GM23248 (cell line): ENCODE results near the gene GAL3ST1. TPM values are rescaled to one million over a fixed set of nuclear protein-coding genes. Genes with fewer than 3 reads are reported as not detected.
"Not testable (repeated sequence)": the region's sequence is repeated elsewhere in the genome, so short reads cannot be mapped to it uniquely, and the experiment has no call there.

Experiments
- DNase-seq: peaks from one replicate; pipeline ENCODE4 v3.0.0-alpha.2; 2015
- H2AFZ ChIP-seq: fragments of 200-600 bp; sonication (generic); 2 replicates; pipeline ENCODE4 v1.6.1; 2016; ENCODE audit warnings: antibody characterized with exemption
- H3F3A ChIP-seq: fragments of 200-600 bp; sonication (generic); 2 replicates; pipeline ENCODE4 v1.6.1; 2016; ENCODE audit warnings: mild to moderate bottlenecking, antibody characterized with exemption, mixed run types; ENCODE audit not compliant: insufficient read depth
- H3K27ac ChIP-seq: fragments of 200-600 bp; sonication (generic); 2 replicates; pipeline ENCODE4 v1.5.1; 2016; ENCODE audit warnings: mild to moderate bottlenecking
- H3K27me3 ChIP-seq: fragments of 200-600 bp; sonication (generic); replicated peaks from 2 replicates; pipeline ENCODE4 v1.6.1; 2016; ENCODE audit warnings: mild to moderate bottlenecking; ENCODE audit not compliant: insufficient read depth
- H3K36me3 ChIP-seq: fragments of 200-600 bp; sonication (generic); 2 replicates; pipeline ENCODE4 v1.6.1; 2016; ENCODE audit warnings: low read depth, mild to moderate bottlenecking
- H3K4me1 ChIP-seq: fragments of 200-600 bp; sonication (generic); 2 replicates; pipeline ENCODE4 v1.6.1; 2016; ENCODE audit warnings: mild to moderate bottlenecking; ENCODE audit not compliant: insufficient read depth
- H3K4me2 ChIP-seq: fragments of 200-600 bp; sonication (generic); one replicate; pipeline ENCODE4 v1.6.1; 2016; ENCODE audit warnings: mild to moderate bottlenecking; ENCODE audit not compliant: unreplicated experiment
- H3K4me3 ChIP-seq: fragments of 200-600 bp; sonication (generic); 2 replicates; pipeline ENCODE4 v1.5.1; 2016; ENCODE audit warnings: mild to moderate bottlenecking
- H3K79me2 ChIP-seq: fragments of 200-600 bp; sonication (generic); 2 replicates; pipeline ENCODE4 v1.6.1; 2016; ENCODE audit warnings: mild to moderate bottlenecking; ENCODE audit not compliant: insufficient read depth
- H3K9ac ChIP-seq: fragments of 200-600 bp; sonication (generic); 2 replicates; pipeline ENCODE4 v1.6.1; 2016; ENCODE audit warnings: mild to moderate bottlenecking
- H3K9me2 ChIP-seq: fragments of 200-600 bp; sonication (generic); 2 replicates; pipeline ENCODE4 v1.6.1; 2016; ENCODE audit warnings: mixed run types, mild to moderate bottlenecking, moderate library complexity; ENCODE audit not compliant: insufficient read depth
- H3K9me3 ChIP-seq: fragments of 200-600 bp; sonication (generic); one replicate; pipeline ENCODE4 v1.6.1; 2017; ENCODE audit warnings: low read depth
- H4K20me1 ChIP-seq: fragments of 200-600 bp; sonication (generic); 2 replicates; pipeline ENCODE4 v1.6.0; 2016; ENCODE audit not compliant: insufficient read depth
- EZH2 ChIP-seq: fragments of 200-600 bp; sonication (generic); IDR thresholded peaks from 2 replicates; pipeline ENCODE4 v1.6.1; 2018; ENCODE audit warnings: antibody characterized with exemption, mild to moderate bottlenecking; ENCODE audit not compliant: insufficient read depth, poor library complexity, severe bottlenecking
- EZH2phosphoT487 ChIP-seq: fragments of 200-600 bp; sonication (generic); IDR thresholded peaks from 2 replicates; pipeline ENCODE4 v1.6.1; 2018; ENCODE audit warnings: antibody characterized with exemption, moderate library complexity, mild to moderate bottlenecking, low read depth; ENCODE audit not compliant: insufficient read depth
- WGBS, 2 experiments: methylation state at CpG; one replicate each; pipeline ENCODE4 v1.1.6; 2015 to 2017; ENCODE audit warnings: low lambda C conversion rate in 2 of 2, low coverage in 1 of 2; ENCODE audit errors: missing lambda C conversion rate in 2 of 2; 5-methylcytosine and 5-hydroxymethylcytosine counted together
- in situ Hi-C: fragments of 300-500 bp; cut with MboI; formaldehyde crosslinking; loops from 2 replicates; pipeline ENCODE4 v1.15.0; 2020
- polyA plus RNA-seq: library from polyadenylated mRNA; unstranded; fragments of >200 nt; fragmentation: Nextera tagmentation; extraction: Ambion mirVana; gene quantifications from 2 replicates; pipeline ENCODE4 v1.2.1, GENCODE V29; 2016
- total RNA-seq: library from RNA; depleted of rRNA; stranded (reverse); fragments of >200 nt; shearing (Covaris generic); gene quantifications from 2 replicates; pipeline ENCODE4 v1.2.3, GENCODE V29; 2014

The GAL3ST1 gene
- total and polyA plus RNA-seq, 2 experiments from 2014 or later = not detected

DNA sequence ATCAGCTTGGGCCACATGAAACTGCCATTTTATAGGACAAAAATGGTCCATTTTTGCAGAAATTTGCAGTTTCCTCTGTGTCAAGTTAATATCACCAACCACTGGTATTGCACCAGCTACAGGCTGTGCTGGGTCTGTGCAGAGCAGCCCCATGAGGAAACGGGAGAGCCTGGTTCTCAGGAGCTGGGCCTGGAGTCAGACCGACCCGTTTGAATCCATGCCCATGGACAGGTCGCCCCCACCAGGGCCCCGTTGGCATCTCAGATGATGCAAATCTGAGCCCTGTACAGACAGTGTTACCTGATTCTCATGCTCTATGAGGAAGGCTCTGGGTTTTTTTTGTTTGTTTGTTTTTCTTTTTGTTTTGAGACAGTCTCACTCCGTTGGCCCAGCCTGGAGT is 18.1 kb downstream of the GAL3ST1 start:
- Histone ChIP-seq H3K4me2 (no peak overlapping the region), H3K4me3 (no peak overlapping the region), H3K9me2 (no peaks in the 10 kb centered on the region), H3F3A (no peaks in the 10 kb centered on the region), H3K79me2 (no peaks in the 10 kb centered on the region), H4K20me1 (no peaks in the 10 kb centered on the region), H2AFZ (no peak overlapping the region), H3K27ac (no peak overlapping the region), H3K9ac (no peak overlapping the region), H3K36me3 (no peaks in the 10 kb centered on the region), H3K9me3 (no peaks in the 10 kb centered on the region), H3K4me1 (no peaks in the 10 kb centered on the region), H3K27me3 (no peaks in the 10 kb centered on the region)
- TF ChIP-seq EZH2 (no peak), EZH2phosphoT487 (no peak)
- WGBS, 2 experiments = 54 to 63% methylated on average over 6 of the region's 6 CpGs
- in situ Hi-C loops = no loop called here
- no peak for DNase-seq

DNA sequence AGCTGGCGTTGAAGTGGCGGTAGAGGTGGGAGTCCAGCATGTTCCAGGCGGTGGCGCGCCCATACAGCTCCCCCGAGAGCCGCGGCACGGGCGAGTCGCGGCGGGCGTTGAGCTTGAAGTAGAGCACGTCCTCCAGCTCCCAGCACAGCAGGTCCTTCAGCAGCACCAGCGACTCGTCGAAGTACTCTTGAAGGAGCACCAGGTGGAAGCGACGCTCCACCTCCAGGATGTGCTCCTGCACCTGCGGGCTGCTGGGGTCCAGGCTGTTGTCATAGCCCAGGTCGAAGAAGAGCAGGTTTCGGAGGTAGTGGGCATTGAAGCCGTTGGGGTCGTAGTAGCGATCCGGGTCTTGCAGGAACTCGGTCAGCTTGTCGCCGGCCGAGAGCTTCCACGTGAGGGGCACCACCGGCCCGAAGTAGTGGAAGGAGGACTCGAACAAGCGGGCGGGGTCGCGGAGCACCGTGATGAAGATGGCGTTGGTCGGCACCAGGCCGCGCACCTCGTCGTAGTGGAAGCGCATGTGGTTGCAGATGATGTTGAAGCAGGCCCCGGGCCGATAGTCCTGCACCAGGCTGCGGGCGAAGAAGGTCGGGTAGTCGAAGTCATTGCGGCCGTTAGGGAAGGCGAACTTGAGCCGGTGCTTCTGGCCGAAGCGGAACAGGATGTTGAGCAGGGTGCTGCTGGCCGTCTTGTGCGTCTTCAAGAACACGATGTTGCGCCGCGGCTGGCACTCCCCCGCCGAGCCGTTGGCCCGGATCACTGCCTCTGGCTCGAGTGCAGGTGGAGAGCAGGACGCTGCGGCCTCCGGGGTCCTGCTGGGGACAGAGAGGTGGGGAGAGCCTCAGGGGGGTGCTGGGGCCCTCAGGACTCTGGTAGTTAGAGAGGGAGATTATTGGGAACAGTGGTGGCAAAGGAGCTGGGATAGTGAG is 18.9 kb downstream of the GAL3ST1 start:
- WGBS, 2 experiments = 88 to 91% methylated on average over 61 to 73 of the region's 73 CpGs
- no peaks in the 10 kb centered on the region for H3K27me3 ChIP-seq
- no peaks in the 10 kb centered on the region for H3F3A ChIP-seq
- H3K4me2 ChIP-seq = no peak overlapping the region
- no peak overlapping the region for H3K9ac ChIP-seq
- no peaks in the 10 kb centered on the region for H4K20me1 ChIP-seq
- no peaks in the 10 kb centered on the region for H3K4me1 ChIP-seq
- H3K4me3 ChIP-seq = no peak overlapping the region
- DNase-seq = no peak
- TF ChIP-seq EZH2 = no peak
- in situ Hi-C loops = no loop called here
- no peak overlapping the region for H3K27ac ChIP-seq
- no peak overlapping the region for H2AFZ ChIP-seq
- no peaks in the 10 kb centered on the region for H3K36me3 ChIP-seq
- H3K9me3 ChIP-seq = no peaks in the 10 kb centered on the region
- no peaks in the 10 kb centered on the region for H3K9me2 ChIP-seq
- no peaks in the 10 kb centered on the region for H3K79me2 ChIP-seq

GRCh38 chr22:30553971-30554370 is 20.5 kb downstream of the GAL3ST1 start:
- H3K27ac ChIP-seq = no peak overlapping the region
- no peak overlapping the region for H3K4me3 ChIP-seq
- no peaks in the 10 kb centered on the region for H3F3A ChIP-seq
- TF ChIP-seq EZH2 (no peak), EZH2phosphoT487 (no peak)
- no peaks in the 10 kb centered on the region for H4K20me1 ChIP-seq
- H3K9me3 ChIP-seq = no peaks in the 10 kb centered on the region
- H3K79me2 ChIP-seq = no peaks in the 10 kb centered on the region
- H2AFZ ChIP-seq = no peak overlapping the region
- no peaks in the 10 kb centered on the region for H3K27me3 ChIP-seq
- DNase-seq = no peak
- H3K9ac ChIP-seq = no peak overlapping the region
- H3K4me1 ChIP-seq = no peaks in the 10 kb centered on the region
- in situ Hi-C loops = no loop called here
- no peak overlapping the region for H3K4me2 ChIP-seq
- no peaks in the 10 kb centered on the region for H3K36me3 ChIP-seq
- 64 to 65% methylated on average over 7 of the region's 7 CpGs for WGBS, 2 experiments
- H3K9me2 ChIP-seq = no peaks in the 10 kb centered on the region

- in situ Hi-C loops = no loop called here
- H4K20me1 ChIP-seq = no peaks in the 10 kb centered on the region
- H3K9me3 ChIP-seq = no peaks in the 10 kb centered on the region
- DNase-seq = no peak
- no peaks in the 10 kb centered on the region for H3K79me2 ChIP-seq
- H3K27me3 ChIP-seq = no peaks in the 10 kb centered on the region
- WGBS, 2 experiments = 0% methylated on average over 1 of the region's 1 CpG
- H3K36me3 ChIP-seq = no peaks in the 10 kb centered on the region
- no peak overlapping the region for H2AFZ ChIP-seq
- H3K9ac ChIP-seq = no peak overlapping the region
- no peaks in the 10 kb centered on the region for H3K9me2 ChIP-seq
- no peaks in the 10 kb centered on the region for H3F3A ChIP-seq
- TF ChIP-seq EZH2 (no peak), EZH2phosphoT487 (no peak)
- H3K4me3 ChIP-seq = no peak overlapping the region
- no peak overlapping the region for H3K4me2 ChIP-seq
- H3K4me1 ChIP-seq = no peaks in the 10 kb centered on the region
- no peak overlapping the region for H3K27ac ChIP-seq
These were observed 21.7 kb downstream of the GAL3ST1 start for GRCh38 chr22:30552719-30553118.

DNA sequence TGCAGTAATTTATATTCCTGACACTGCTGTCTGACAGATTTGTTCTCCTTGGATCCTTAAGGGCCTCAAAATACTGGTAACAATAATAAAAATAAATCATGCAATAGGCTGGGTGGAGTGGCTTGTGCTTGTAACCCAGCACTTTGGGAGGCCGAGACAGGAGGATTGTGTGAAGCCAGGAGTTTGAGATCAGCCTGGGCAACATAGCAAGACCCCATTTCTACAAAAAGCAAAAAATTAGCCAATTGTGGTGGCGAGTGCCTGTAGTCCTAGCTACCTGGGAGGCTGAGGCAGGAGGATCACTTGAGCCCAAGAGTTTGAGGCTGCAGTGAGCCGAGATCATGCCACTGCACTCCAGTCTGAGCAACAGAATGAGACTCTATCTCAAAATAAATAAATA is 22.7 kb downstream of the GAL3ST1 start:
- H3K9me2 ChIP-seq = not testable (repeated sequence)

More for the DNA sequence above, 22.7 kb downstream of the GAL3ST1 start:
- H3K9ac ChIP-seq, DNase-seq, H4K20me1 ChIP-seq, H3K9me3 ChIP-seq, in situ Hi-C loops, H3K4me1 ChIP-seq, H3F3A ChIP-seq, H2AFZ ChIP-seq, H3K4me3 ChIP-seq, H3K27me3 ChIP-seq, H3K4me2 ChIP-seq, H3K36me3 ChIP-seq, H3K27ac ChIP-seq, H3K79me2 ChIP-seq: not testable (repeated sequence)
- 61 to 73% methylated on average over 3 of the region's 3 CpGs for WGBS, 2 experiments
